ENCODE measurements around the gene ZSCAN5B. TPM values are rescaled to one million over a fixed set of nuclear protein-coding genes. Genes with fewer than 3 reads are reported as not detected.

The ZSCAN5B gene
- polyA plus RNA-seq, 2 of the 4 experiments (the other 2 are of a cell fraction) = not detected

- DNase-seq (ENCODE audit: low read depth in 1 of 2, low spot score in 1 of 2) (no peak), FAIRE-seq (no peak), ATAC-seq (no peak)
- no peak for TF ChIP-seq MYC (IDR thresholded peaks at IDR 0.05; ENCODE audit: borderline replicate concordance, low read length)
- no peak for TF ChIP-seq HOXB5 (CRISPR knock-in tag; IDR thresholded peaks at IDR 0.05)
- no peak for TF ChIP-seq FOSB (CRISPR knock-in tag; IDR thresholded peaks at IDR 0.05)
- TF ChIP-seq ZC3H11A (IDR thresholded peaks at IDR 0.05) = no peak
- TF ChIP-seq REST (IDR thresholded peaks at IDR 0.05) = no peak
- no peak for TF ChIP-seq HDAC2 (IDR thresholded peaks at IDR 0.05)
- TF ChIP-seq BHLHE40 (IDR thresholded peaks at IDR 0.05; ENCODE audit: low read depth, low read length) = no peak
- TF ChIP-seq HEYL (CRISPR knock-in tag; IDR thresholded peaks at IDR 0.05) = no peak
- no peak for TF ChIP-seq ZFP36 (IDR thresholded peaks at IDR 0.05; ENCODE audit: borderline replicate concordance, partially characterized antibody)
- TF ChIP-seq HES2 (IDR thresholded peaks at IDR 0.05) = no peak
- no peak for TF ChIP-seq RCOR1 (IDR thresholded peaks at IDR 0.05; ENCODE audit: low read depth, low read length)
- no peak for TF ChIP-seq EHMT2 (IDR thresholded peaks at IDR 0.05; ENCODE audit: low read depth)
- TF ChIP-seq POLR2AphosphoS2 (conservative IDR thresholded peaks at IDR 0.05; ENCODE audit: low read length) = no peak
- no peak for TF ChIP-seq NFE2L2 (conservative IDR thresholded peaks at IDR 0.05; ENCODE audit: low read length)
- no peak for TF ChIP-seq TFCP2L1 (CRISPR knock-in tag; IDR thresholded peaks at IDR 0.05)
- TF ChIP-seq JUNB (IDR thresholded peaks at IDR 0.05) = no peak
- Histone ChIP-seq H3K9me3 (peaks cover 4% of the 10 kb centered on the region; the same call in 1 of the 3 replicates), H3K27ac (no peak overlapping the region), H3K4me1 (no peaks in the 10 kb centered on the region), H3K4me2 (no peak overlapping the region), H3K4me3 (no peak overlapping the region)
- ChIA-PET CTCF (no interaction called here), POLR2A (no interaction called here)
- WGBS (ENCODE audit: missing lambda C conversion rate) = 55% methylated on average over 12 of the region's 12 CpGs
These were observed 3.5 kb downstream of the ZSCAN5B start for GRCh38 chr19:56193981-56194640.

- Histone ChIP-seq H3K4me2 (no peak overlapping the region), H3K9me3 (peaks cover 8% of the 10 kb centered on the region; the same call in 1 of the 3 replicates), H3K4me1 (no peaks in the 10 kb centered on the region), H3K27ac (no peak overlapping the region), H3K4me3 (no peak overlapping the region)
- no peak for FAIRE-seq
- TF ChIP-seq HEYL (CRISPR knock-in tag; IDR thresholded peaks at IDR 0.05) (no peak), RCOR1 (IDR thresholded peaks at IDR 0.05; ENCODE audit: low read depth, low read length) (no peak), POLR2A (IDR thresholded peaks at IDR 0.05; ENCODE audit: low read length) (no peak), USF2 (IDR thresholded peaks at IDR 0.05) (no peak), TP53 (CRISPR knock-in tag; IDR thresholded peaks at IDR 0.05) (no peak), ELK1 (IDR thresholded peaks at IDR 0.05; ENCODE audit: low read depth, low read length) (no peak), JUNB (IDR thresholded peaks at IDR 0.05) (no peak)
- ChIA-PET CTCF (no interaction called here), POLR2A (no interaction called here)
- no peak for DNase-seq (ENCODE audit: low read depth in 1 of 2, low spot score in 1 of 2)
- WGBS (ENCODE audit: missing lambda C conversion rate) = 30% methylated on average over 10 of the region's 10 CpGs
- ATAC-seq = no peak
These were observed 5.9 kb downstream of the ZSCAN5B start for GRCh38 chr19:56191711-56192110.
